GDM1 (cell line): ENCODE measurements around the gene KREMEN1.

Source experiments
- DNase-seq: peaks from one replicate; lab custom pipeline; 2025; lab: John Stamatoyannopoulos, UW

The KREMEN1 gene

DNA sequence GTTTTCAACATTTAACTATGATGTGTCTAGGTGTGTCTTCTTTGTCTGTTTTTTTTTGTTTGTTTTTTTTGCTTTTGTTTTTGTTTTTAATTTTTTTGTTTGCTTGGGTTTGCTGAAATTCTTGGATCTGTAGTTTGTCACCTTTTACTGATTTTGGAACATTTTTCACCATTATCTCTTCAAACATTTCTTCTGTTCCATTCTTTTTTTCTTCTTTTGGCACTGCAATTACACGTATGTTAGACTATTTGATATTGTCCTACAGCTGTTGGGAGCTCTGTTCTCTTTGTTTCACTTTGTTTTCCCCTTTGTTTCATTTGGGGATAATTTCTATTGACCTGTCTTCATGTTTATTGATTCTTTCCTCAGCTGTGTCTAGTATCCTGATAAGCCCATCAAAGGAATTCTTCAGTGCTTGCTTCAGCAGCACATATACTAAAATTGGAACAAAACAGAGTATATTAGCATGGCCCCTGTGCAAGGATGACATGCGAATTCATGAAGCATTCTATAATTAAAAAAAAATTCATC, 60.8 kb downstream of the KREMEN1 start:
- no peak for DNase-seq

DNA sequence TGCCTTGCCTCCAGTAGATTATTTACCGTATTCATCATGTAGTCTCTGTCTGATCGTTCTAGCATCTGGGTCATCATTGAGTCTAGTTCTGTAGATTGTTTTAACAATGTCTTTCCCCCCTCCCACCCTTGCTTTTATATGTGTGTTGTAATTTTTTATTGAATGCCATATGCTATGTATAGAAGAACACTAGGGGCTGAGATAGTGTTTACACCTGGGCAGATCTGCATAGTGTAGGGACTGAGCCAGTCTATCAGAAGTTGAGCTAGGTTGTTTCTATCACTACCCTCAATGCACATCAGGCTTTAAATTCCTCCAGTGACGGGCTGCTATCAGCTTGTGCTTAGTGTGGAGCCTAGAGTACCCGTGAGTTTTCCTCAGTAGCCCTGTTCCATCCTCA, 61.6 kb downstream of the KREMEN1 start:
- no peak for DNase-seq

DNA sequence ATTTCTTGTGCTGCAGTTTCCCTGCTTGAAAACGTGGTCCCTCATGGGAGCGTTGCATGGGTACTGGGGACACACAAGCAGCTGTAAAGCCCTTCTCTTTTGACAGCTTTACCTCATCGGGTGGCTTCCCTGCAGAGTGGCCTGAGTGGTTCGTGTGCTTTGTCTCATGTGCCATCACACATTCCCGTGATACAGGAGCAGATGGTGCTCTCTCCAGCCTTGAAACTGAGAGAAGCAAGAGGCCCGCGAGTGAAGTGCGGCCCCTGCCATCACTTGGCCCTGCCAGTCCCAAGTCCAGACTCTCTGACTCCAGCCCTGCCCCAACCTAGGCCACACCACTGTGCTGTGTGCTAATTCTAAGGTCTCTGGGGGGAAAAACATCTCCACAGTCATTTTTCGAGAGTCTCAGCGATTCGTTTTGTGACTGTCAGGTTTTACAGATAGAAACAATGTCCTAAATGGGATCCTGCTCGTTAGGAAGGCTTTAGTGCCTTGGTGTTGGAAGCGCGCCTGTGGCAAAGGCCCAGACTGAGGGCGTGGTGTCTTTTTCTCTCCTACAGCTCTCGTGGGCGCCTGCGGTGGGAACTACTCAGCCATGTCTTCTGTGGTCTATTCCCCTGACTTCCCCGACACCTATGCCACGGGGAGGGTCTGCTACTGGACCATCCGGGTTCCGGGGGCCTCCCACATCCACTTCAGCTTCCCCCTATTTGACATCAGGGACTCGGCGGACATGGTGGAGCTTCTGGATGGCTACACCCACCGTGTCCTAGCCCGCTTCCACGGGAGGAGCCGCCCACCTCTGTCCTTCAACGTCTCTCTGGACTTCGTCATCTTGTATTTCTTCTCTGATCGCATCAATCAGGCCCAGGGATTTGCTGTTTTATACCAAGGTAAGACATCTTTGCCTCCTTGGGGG, 64.2 kb downstream of the KREMEN1 start:
- no peak for DNase-seq

DNA sequence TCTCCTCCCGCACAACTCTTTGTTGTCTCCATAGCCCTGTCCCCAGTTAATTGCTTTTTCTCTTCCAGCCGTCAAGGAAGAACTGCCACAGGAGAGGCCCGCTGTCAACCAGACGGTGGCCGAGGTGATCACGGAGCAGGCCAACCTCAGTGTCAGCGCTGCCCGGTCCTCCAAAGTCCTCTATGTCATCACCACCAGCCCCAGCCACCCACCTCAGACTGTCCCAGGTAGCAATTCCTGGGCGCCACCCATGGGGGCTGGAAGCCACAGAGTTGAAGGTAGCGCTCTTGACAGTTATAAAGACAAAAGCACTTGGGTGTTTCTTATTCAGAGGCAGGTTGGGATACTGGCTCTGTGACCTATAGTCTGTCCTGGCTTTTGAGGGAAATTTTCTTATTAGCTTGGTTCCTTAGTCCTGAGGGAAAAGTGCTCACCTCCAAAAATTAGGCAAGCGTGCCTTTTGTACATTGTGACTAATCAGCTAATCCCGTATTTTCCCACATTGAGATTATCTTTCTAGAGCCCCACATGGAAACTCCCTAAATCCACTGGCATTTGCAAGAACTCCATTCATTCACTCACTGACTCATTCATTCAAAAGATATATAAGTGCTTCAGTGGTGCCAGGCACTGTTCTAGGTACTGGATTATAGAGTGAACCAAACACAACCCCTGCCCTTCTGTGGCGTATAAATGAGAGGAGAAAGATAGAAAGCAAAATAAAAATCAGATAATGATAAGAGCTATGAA, 65.9 kb downstream of the KREMEN1 start:
- no peak for DNase-seq

DNA sequence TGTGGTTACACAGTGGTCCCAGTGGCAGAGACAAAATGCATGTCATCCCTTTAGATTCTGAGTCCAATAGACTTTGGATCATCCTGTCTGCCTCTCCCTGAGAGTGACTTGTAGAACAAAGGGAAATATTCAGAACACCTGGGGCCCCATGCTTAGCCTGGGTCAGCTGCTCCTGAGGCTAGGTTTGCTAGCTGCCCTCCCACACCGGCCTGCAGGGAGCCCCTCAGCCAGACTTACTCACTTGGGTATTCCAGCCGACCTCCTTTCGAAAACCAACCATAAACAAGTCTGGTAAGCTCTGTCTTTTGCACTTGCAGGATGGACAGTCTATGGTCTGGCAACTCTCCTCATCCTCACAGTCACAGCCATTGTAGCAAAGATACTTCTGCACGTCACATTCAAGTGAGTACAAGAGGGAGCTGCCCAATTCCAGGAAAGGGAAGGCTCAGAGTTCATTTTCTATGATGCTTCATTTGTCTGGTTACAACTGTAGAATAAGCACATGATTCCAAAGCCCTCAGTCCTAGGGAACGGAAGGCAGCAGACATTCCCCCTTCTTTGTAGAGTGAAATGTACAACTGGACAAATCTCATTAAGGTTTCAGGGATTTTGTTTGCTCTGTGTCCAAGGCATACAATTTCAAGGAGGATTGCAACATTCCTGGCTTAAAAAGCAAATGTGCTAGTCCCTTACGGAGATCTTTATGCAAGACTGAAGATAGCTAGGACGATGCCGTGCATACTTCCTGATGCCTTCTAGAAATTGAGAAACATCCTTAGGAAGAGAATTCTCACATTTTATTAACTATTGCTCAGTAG, 67.3 kb downstream of the KREMEN1 start:
- DNase-seq: no peak

DNA sequence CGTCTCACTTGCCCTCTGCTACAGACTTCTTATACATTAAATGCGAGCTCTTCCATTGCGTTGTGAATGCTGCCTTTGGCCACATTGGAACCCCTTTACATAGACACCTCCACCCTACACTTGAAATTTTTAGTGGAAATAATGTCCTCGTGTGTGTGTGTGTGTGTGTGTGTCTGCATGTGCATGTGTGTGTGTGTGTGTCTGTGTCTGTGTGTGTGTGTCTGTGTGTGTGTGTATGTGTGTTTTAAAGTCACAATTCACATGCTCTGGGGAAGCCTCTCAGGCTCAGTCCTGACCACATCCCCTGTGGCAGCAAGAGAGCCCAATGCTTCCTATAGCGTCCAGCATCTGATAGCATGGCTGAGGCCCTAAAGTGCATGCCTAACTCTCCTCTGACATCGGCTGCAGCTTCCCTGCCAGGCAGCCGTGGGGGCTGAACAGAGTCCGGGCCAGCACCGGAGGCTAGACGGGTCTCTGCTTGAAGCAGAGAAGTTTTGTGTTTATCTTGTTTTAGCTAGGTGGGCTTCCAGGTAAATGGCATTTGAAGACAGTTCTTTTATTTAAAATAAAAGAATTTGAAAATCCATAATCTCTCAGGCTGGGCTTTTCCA, 68.3 kb downstream of the KREMEN1 start:
- peak; percentile 17 for DNase-seq

DNA sequence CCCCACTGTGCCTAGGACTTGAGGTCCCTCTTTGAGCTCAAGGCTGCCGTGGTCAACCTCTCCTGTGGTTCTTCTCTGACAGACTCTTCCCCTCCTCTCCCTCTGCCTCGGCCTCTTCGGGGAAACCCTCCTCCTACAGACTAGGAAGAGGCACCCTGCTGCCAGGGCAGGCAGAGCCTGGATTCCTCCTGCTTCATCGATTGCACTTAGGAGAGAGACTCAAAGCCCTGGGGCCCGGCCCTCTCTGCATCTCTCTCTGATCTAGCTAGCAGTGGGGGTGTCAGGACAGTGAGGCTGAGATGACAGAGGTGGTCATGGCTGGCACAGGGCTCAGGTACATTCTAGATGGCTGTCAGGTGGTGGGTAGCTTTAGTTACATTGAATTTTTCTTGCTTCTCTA, 69.3 kb downstream of the KREMEN1 start:
- no peak for DNase-seq

DNA sequence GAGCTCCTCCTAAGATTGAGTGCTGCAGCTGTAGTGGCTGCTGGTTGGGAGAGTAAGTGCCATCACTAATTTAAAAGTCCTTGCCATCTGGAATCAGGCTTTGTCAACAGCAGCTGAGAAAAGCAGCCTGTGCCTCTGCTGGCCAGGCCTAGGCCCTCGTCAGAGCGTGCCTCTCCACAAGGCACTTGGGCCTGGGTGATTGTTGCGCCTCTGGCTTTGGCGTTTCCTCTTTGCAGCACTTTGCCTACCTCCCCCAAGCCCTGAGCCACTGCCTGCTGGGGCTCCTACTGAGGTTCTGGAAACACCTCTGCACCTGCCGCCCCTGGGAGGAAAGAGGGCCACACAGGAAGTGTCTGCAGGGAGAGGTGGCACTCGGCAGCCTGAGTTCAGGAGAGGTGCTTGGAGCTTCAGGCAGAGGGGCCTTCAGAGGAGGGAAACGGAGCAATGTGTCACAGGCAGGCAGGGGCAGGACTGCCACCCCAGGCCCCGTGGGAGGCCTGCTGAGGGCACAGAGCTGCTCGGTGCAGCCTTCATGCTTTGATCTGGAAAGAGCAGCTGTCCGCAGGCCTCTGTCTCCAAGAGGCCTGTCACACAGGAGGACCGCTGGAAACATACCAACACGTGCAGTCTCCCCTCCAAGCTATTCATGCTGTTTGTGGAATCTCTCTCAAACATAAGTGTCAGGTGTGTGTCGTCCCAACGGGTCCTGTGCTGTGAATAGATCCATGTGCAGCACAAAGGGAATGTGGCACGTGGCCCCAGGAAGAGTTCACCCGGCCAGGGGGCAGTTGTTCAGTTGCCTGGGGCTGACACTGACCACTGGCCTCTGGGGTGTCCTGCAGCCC, 71.3 kb downstream of the KREMEN1 start:
- no peak for DNase-seq

DNA sequence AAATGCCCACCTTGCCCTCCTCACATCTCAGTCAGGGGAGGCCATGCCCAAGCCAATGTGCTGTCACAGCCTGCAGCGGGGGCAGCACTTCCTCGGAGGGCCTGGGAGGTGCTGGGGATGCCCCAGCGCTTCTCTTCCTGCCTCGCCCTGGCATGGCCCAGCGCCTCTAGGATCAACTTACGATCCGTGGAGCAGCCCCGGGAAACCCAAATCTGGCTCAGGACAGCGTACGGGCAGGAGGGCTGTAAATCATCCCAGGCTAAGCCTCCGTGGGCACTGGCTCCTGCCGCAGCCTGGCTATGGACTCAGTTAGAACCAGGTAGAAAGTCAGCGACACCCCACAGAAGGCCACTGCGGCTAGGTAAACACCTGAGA, 71.9 kb downstream of the KREMEN1 start:
- no peak for DNase-seq

DNA sequence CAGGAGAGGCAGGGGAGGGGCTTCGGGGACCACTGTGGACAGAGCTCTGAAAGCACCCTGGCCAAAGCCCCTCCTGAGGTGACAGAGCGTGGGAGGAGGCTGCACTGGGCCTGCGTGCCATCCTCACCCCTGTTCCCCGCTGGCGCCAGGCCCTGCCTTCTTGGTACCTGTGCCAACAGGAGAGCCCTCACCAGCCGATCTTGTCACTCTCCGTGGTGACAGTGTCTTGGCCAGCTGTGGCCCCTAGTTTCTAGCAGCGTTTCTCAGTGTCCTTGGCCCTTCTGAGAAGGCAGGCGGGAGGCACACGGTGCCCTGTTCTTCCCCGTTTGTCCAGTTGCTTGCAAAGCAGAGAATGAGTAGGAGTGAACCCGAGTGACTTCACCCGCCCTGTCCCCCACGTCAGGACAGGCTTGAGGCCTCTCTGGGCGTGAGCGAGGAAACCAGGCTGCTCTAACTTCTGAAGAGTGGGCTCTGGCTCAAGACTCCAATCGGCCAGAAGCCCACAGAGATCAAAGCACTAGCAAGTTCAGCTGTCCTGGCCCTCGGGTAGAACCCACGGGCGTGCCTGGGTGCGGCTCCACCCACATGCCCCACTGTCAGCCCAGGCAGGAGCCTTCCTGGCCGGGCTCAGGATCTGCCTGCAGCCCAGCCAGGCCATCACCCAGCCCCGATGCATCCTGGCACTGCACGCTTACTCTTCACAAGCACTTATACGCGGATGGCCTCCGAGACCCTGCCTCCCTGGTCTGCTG, 72.7 kb downstream of the KREMEN1 start:
- DNase-seq: no peak

DNA sequence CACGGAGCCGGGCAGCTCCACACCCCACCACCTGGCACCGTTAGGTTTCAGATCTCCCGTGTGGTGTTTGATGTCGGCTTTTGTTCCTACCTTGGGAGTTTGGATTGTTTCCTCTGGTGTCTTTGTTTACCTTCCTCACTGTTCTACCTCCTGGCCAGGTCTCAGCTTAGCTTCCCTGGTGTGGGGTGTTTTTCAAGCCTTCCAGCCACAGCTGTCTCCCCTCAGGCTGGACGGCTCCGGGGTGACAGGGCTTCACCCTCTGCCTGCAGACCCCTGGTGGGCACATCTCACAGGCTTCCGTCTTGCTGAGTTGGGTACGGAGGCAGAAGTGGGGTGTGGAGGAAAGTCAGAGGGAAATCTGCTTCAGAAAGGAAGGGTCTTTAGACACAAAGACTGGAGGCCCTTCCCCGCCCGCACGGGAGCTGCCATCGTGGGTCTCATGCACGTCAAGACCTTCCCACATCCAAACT, 73.3 kb downstream of the KREMEN1 start:
- DNase-seq: no peak

DNA sequence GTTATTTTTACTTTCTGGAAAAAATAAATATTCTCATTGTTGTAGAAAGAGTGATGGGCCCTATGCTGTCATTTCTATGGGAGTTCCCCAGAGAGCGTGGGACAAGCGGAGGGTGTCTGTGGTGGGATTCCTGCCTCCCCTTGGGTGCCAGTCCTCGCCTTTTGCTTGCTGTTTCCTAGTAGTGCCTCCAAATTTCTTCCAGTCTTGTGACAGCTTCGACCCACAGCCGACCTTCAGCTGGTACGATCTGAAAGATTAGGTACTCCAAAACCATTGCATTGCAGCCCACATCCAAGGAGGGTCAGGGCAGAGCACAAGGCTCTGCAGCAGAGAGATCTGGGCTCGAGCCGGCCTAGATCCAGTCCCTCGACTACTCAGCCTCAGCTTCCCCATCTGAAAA, 73.9 kb downstream of the KREMEN1 start:
- no peak for DNase-seq

DNA sequence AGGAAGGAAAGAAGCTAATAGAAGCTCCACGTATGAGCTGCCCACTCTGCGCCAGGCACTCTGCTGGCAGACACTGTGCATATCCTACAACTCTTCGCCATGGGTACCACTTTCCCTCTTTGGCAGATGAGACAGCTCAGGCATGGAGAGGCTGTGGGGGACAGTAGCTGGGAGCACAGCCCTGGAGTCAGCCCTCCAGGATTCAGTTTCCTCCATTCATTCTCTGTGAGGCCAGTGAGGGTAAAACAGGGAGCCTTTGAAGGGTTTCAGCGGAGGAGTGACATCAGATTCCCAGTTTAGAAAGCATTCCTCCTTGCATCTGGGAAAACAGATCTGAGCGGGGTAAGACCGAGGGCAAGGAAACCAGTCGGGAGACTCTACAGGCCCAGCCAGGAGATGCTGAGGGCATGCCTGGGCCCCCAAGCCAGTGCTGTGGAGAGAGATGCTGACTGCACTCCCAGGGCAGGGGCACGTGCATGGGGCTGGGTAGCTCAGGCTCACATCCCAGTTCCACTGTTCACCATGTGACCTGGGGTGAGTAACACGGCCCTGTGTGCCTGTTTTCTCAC, 74.6 kb downstream of the KREMEN1 start:
- DNase-seq: no peak

DNA sequence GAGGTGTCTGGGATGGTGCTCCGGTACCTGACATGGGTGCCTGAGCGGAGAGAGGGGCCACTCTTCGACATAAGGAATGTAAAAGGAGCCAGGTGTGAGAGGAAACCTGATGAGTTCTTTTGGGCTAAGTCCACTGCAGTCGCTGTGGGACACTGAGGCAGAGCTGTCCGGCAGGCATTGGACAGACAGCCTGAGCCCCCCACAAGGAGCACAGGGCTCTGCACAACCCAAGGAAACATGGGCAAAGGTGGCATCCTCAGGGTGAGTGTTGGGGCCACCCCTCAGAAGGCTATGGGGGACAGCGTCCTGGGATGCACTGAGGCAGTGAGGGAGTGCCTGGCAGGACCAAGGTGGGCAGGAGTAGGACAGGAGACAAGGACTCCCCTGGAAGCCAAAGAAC, 75.2 kb downstream of the KREMEN1 start:
- DNase-seq: no peak

DNA sequence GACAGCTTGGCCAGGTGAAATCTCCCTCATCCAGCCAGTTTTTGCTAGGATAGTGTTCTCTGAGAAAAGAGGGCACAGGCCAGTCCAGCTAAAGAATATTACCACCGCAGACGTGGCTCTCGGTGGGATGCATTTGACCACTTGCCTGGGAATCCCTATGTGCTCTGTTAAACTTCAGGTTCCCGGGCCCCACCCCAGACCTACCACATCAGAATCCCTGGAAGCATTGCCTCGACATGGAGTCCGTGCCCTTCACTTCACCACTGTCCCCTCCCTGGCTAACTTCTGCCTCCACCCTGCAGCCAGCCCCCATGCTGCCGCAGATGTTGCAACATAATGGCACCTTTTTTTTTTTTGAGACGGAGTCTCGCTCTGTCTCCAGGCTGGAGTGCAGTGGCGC, 76.0 kb downstream of the KREMEN1 start:
- no peak for DNase-seq

DNA sequence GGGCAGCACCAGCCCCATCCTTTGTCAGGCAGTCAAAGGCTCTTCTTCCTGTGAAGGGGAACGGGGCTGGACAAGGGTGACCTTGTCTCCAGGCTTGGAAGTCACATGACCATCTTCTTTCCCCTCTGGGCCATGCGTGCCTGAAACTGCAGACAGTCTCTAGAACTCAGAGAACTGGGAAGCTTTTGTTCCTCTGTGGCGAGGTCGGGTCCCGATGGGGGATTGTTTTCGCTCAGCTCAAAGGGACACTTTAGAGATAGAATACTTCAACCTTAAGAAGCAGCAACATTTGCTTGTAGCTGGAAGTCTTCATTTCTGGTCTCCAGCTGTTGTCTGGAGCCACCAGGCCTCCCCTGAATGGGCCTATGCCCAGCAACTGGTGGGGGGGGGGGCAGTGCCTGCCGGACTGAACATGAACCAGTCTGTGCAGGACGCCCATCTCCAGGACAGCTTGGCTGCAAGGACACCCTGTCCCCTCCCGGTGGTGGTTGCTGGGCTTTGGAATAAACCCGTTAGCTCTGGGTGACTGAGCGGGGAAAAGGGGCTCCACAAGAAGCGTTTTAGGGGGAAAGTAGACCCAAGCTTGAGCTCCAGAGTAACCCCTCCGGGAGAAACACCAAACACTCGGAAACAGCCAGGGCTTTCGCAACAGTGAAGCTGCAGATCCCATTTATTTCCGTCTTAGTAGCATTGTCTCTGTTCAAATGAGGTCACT, 77.2 kb downstream of the KREMEN1 start:
- DNase-seq: no peak

DNA sequence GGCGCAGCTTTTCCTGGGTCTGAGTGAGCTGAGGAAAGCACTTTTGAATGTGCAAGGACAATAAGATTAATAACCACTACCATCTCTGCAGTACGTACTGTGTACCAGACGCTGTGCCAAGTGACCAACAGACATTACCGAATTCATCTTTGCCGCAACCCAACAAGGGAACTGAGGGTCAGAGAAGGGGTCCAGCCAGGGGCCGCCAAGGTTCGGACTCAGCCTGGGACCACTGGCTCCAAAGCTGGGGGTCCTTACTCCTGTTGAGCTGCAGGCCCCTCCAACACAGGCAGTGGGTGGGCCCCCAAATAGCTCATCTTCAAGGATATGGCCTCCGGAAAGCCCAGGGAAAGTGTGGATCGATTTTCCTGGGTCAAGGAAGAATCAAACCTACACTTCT, 77.9 kb downstream of the KREMEN1 start:
- DNase-seq: no peak

DNA sequence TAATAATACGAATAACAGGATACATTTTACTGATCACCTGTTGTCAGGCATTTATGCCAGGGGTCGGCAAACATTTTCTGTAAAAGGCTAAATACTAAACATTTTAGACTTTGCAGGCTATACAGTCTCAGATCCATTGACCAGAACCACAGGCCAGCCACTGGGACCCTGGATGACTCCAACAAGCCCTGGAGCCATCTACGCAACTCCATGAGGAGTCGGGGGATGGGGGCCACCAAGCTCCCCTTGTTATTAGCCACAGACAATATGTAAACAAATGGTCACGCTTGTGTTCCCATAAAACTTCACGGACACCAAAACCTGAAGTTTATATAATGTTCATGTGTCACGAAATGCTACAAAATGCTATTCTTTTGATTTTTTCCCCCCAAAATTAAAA, 78.5 kb downstream of the KREMEN1 start:
- DNase-seq: no peak
